ENCODE data around the gene CDC20B. TPM values are rescaled to one million over a fixed set of nuclear protein-coding genes. Genes with fewer than 3 reads are reported as not detected.

The CDC20B gene
- total RNA-seq, 1 experiment from 2014 or later = 0.26 TPM

- H3K4me3 Mint-ChIP-seq = no peak overlapping the region
- no peak overlapping the region for H3K4me2 ChIP-seq (ENCODE audit: insufficient read depth, insufficient read length, low read length)
These were observed 109.1 kb downstream of the CDC20B start for GRCh38 chr5:55063899-55064298.

More at GRCh38 chr5:55063899-55064298, 109.1 kb downstream of the CDC20B start:
- no peaks in the 10 kb centered on the region for H3K4me1 ChIP-seq (ENCODE audit: insufficient read depth, low read length)
- Mint-ChIP-seq H3K27me3 (ENCODE audit: low read depth) (no peaks in the 10 kb centered on the region; the same call in 1 of the 2 replicates), H3K27ac (no peak overlapping the region), H3K9me3 (peaks cover 0 to 18% of the 10 kb centered on the region in 2 experiments; a peak in 4 of 5 replicates), H3K36me3 (ENCODE audit: insufficient read depth in 1 of 3, low read depth in 3 of 3) (peaks cover 0 to 6% (median 5%) of the 10 kb centered on the region in 3 experiments; a peak in 3 of 7 replicates), H3K4me1 (no peaks in the 10 kb centered on the region)
- H3K4ac ChIP-seq (ENCODE audit: low read depth, low read length) = no peak overlapping the region
- no peak overlapping the region for H4K5ac ChIP-seq (ENCODE audit: insufficient read length, low read depth, low read length)
- no peak overlapping the region for H2BK5ac ChIP-seq (ENCODE audit: insufficient read length, low read length)
- H2BK20ac ChIP-seq (ENCODE audit: low read depth, low read length, poor library complexity, severe bottlenecking) = no peak overlapping the region
- H3K9ac ChIP-seq (ENCODE audit: extremely low read depth, insufficient read length, low read length) = no peak overlapping the region
- H3T11ph ChIP-seq (ENCODE audit: low read length) = no peak overlapping the region
- H3K9me3 ChIP-seq (ENCODE audit: control insufficient read depth, low read depth, low read length) = no peaks in the 10 kb centered on the region
- no peak overlapping the region for H4K8ac ChIP-seq (replicated peaks; ENCODE audit: insufficient read length, low read depth, low read length)
- H2BK15ac ChIP-seq (ENCODE audit: low read depth, low read length) = no peak overlapping the region
- H3K23ac ChIP-seq (ENCODE audit: insufficient read length, low read depth, low read length) = no peak overlapping the region
- no peaks in the 10 kb centered on the region for H3K27me3 ChIP-seq (ENCODE audit: insufficient read depth, low read length)
- no peak overlapping the region for H3K56ac ChIP-seq (ENCODE audit: insufficient read length, low read depth, low read length)
- H3K79me1 ChIP-seq (ENCODE audit: insufficient read depth, low read depth, low read length, poor library complexity, severe bottlenecking) = no peaks in the 10 kb centered on the region
- no peak overlapping the region for H2AFZ ChIP-seq (ENCODE audit: low read length)
- DNase-seq = no peak
- no CpG with 5 or more reads among the region's 2 CpGs for WGBS (ENCODE audit: extremely low coverage, insufficient read length, low lambda C conversion rate)
- no peaks in the 10 kb centered on the region for H3K79me2 ChIP-seq (ENCODE audit: insufficient read depth, low read length)
- H3K23me2 ChIP-seq (ENCODE audit: insufficient read length, low read depth, low read length, poor library complexity, severe bottlenecking) = no peaks in the 10 kb centered on the region
- H4K20me1 ChIP-seq (ENCODE audit: control insufficient read depth, insufficient read depth, insufficient read length) = no peaks in the 10 kb centered on the region
- no peak overlapping the region for H3K14ac ChIP-seq (ENCODE audit: insufficient read depth, low read length)
- H3K18ac ChIP-seq (ENCODE audit: insufficient read length, low read depth, low read length) = no peak overlapping the region
- no peak overlapping the region for H2BK120ac ChIP-seq (ENCODE audit: low read depth, low read length, poor library complexity, severe bottlenecking)
- no peak for TF ChIP-seq CTCF (conservative IDR thresholded peaks at IDR 0.05)
- H3K27ac ChIP-seq (ENCODE audit: insufficient read length, low read depth, low read length) = no peak overlapping the region
- no peak overlapping the region for H4K91ac ChIP-seq (ENCODE audit: insufficient read length, low read depth, low read length)
- H2BK12ac ChIP-seq (ENCODE audit: insufficient read length, low read depth, low read length) = no peak overlapping the region
- H2AK5ac ChIP-seq (ENCODE audit: insufficient read length, low read length) = no peak overlapping the region
